SU-DHL-6 (cell line): Measurements from ENCODE around the gene TPM4.

Experiments used
- H2AFZ ChIP-seq: fragments of 200-600 bp; sonication (generic); 2 replicates; pipeline ENCODE4 v1.6.1; 2014; ENCODE audit warnings: low read depth, mild to moderate bottlenecking, moderate library complexity, mixed read lengths, antibody characterized with exemption, low read length; ENCODE audit not compliant: severe bottlenecking
- H3F3A ChIP-seq: fragments of 200-600 bp; shearing (Covaris generic); 2 replicates; pipeline ENCODE4 v1.6.0; 2016; ENCODE audit warnings: antibody characterized with exemption, mild to moderate bottlenecking; ENCODE audit not compliant: insufficient read depth
- H3K27ac ChIP-seq: fragments of 200-600 bp; sonication (generic); 2 replicates; pipeline ENCODE4 v1.5.1; 2016; ENCODE audit warnings: low read depth, mild to moderate bottlenecking, low read length, moderate library complexity, mixed read lengths
- H3K27me3 ChIP-seq: fragments of 200-600 bp; sonication (generic), shearing (Covaris generic); 2 replicates; pipeline ENCODE4 v1.6.0; 2014; ENCODE audit warnings: mild to moderate bottlenecking, low read length
- H3K36me3 ChIP-seq: fragments of 200-600 bp; sonication (generic); 2 replicates; pipeline ENCODE4 v1.6.1; 2014; ENCODE audit warnings: mild to moderate bottlenecking, low read length, mixed read lengths
- H3K4me2 ChIP-seq: fragments of 300-600, 200-600 bp; shearing (Covaris generic), sonication (generic); 2 replicates; pipeline ENCODE4 v1.6.0; 2014; ENCODE audit warnings: low read length, low read depth, mild to moderate bottlenecking; ENCODE audit not compliant: poor library complexity, severe bottlenecking
- H3K4me3 ChIP-seq: fragments of 200-600 bp; sonication (generic); 2 replicates; pipeline ENCODE4 v1.5.1; 2014; ENCODE audit warnings: antibody characterized with exemption, low read length, mild to moderate bottlenecking, mixed read lengths; ENCODE audit not compliant: insufficient read depth, poor library complexity, severe bottlenecking
- H3K79me2 ChIP-seq: fragments of 200-600 bp; sonication (generic); 2 replicates; pipeline ENCODE4 v1.6.1; 2014; ENCODE audit warnings: mild to moderate bottlenecking, low read length, moderate library complexity; ENCODE audit not compliant: insufficient read depth
- H3K9ac ChIP-seq: fragments of 200-600 bp; sonication (generic); 2 replicates; pipeline ENCODE4 v1.7.0; 2014; ENCODE audit warnings: mild to moderate bottlenecking, low read length
- H3K9me2 ChIP-seq: fragments of 200-600 bp; sonication (generic); replicated peaks from 2 replicates; pipeline ENCODE4 v1.6.1; 2014; ENCODE audit warnings: low read length; ENCODE audit not compliant: insufficient read depth
- H3K9me3 ChIP-seq: fragments of 200-600 bp; sonication (generic); 2 replicates; pipeline ENCODE4 v1.6.1; 2014; ENCODE audit warnings: low read length, mixed read lengths; ENCODE audit not compliant: insufficient read depth
- H4K20me1 ChIP-seq: fragments of 200-600 bp; sonication (generic); 2 replicates; pipeline ENCODE4 v1.6.1; 2014; ENCODE audit warnings: low read depth, mild to moderate bottlenecking, antibody characterized with exemption, low read length, moderate library complexity, mixed read lengths
- CTCF ChIP-seq: fragments of 200-600 bp; sonication (generic); IDR thresholded peaks from one replicate; pipeline ENCODE4 v1.5.1; 2017; ENCODE audit warnings: antibody characterized with exemption, mild to moderate bottlenecking, low read length, moderate library complexity; ENCODE audit not compliant: insufficient read depth, poor library complexity, severe bottlenecking
- EZH2phosphoT487 ChIP-seq: fragments of 200-600 bp; sonication (generic), shearing (Covaris generic); conservative IDR thresholded peaks from 2 replicates; pipeline ENCODE4 v1.6.1; 2018; ENCODE audit warnings: mild to moderate bottlenecking, antibody characterized with exemption, low read length, moderate library complexity, mixed read lengths

TPM4 gene

GRCh38 chr19:16111160-16111908 lies 35.0 kb downstream of the TPM4 start, which contains the start of gene RAB8A:
Gene RAB8A (plus strand): TSS chr19:16111889. CDS start chr19:16111902, 13 bp downstream.
- no peaks in the 10 kb centered on the region for H3K9me2 ChIP-seq
- H3K9me3 ChIP-seq, result no peaks in the 10 kb centered on the region
- H2AFZ ChIP-seq, result no peak within 1 kb of the TSS
- TF ChIP-seq EZH2phosphoT487, result no peak
- TF ChIP-seq CTCF, result peak; percentile 75
- H3K79me2 ChIP-seq, result peaks cover 46% of the 10 kb centered on the region
- H3K4me3 ChIP-seq, result peak within 1 kb of the TSS; percentile 90
- 0 out of 2 replicates have a peak, but pooled peaks cover 3% of the 10 kb centered on the region for H3K36me3 ChIP-seq
- peaks cover 11% of the 10 kb centered on the region for H3F3A ChIP-seq
- H3K27ac ChIP-seq, result peak within 1 kb of the TSS; percentile 71
- peak within 1 kb of the TSS; percentile 65 for H3K4me2 ChIP-seq
- H3K9ac ChIP-seq, result peak within 1 kb of the TSS; percentile 99
- H4K20me1 ChIP-seq, result no peaks in the 10 kb centered on the region
- H3K27me3 ChIP-seq, result no peaks in the 10 kb centered on the region

GRCh38 chr19:16111909-16112752 lies 35.8 kb downstream of the TPM4 start:
- H3K79me2 ChIP-seq, result peaks cover 53% of the 10 kb centered on the region

GRCh38 chr19:16112778-16113177 lies 36.5 kb downstream of the TPM4 start:
- Histone ChIP-seq H3K27ac (no peak overlapping the region; the same call in 1 of the 2 replicates), H3K27me3 (no peaks in the 10 kb centered on the region), H3K36me3 (0 out of 2 replicates have a peak, but pooled peaks cover 3% of the 10 kb centered on the region), H3K4me2 (peak overlapping the region; percentile 65), H3K9ac (peak overlapping the region; percentile 99), H3K9me2 (no peaks in the 10 kb centered on the region), H2AFZ (no peak overlapping the region), H4K20me1 (no peaks in the 10 kb centered on the region), H3K9me3 (no peaks in the 10 kb centered on the region), H3K79me2 (peaks cover 53% of the 10 kb centered on the region), H3F3A (peaks cover 19% of the 10 kb centered on the region), H3K4me3 (peak overlapping the region; percentile 90)
- TF ChIP-seq CTCF (no peak), EZH2phosphoT487 (no peak)

More at GRCh38 chr19:16111909-16112752, 35.8 kb downstream of the TPM4 start:
- H3K9me3 ChIP-seq, result no peaks in the 10 kb centered on the region
- H3K36me3 ChIP-seq, result 0 out of 2 replicates have a peak, but pooled peaks cover 3% of the 10 kb centered on the region
- no peaks in the 10 kb centered on the region for H3K9me2 ChIP-seq
- peak overlapping the region; percentile 65 for H3K4me2 ChIP-seq
- no peaks in the 10 kb centered on the region for H3K27me3 ChIP-seq
- peak overlapping the region; percentile 90 for H3K4me3 ChIP-seq
- peaks cover 15% of the 10 kb centered on the region for H3F3A ChIP-seq
- H2AFZ ChIP-seq, result no peak overlapping the region
- no peaks in the 10 kb centered on the region for H4K20me1 ChIP-seq
- TF ChIP-seq CTCF, result no peak
- TF ChIP-seq EZH2phosphoT487, result no peak
- peak overlapping the region; percentile 99 for H3K9ac ChIP-seq
- peak overlapping the region; percentile 71 for H3K27ac ChIP-seq
